ENCODE data around the gene SDK1.
"Not testable (repeated sequence)": the region's sequence is repeated elsewhere in the genome, so short reads cannot be mapped to it uniquely, and the experiment has no call there.

The SDK1 gene

GRCh38 chr7:3695602-3696001 is 394.6 kb downstream of the SDK1 start:
- DNase-seq (ENCODE audit: low read depth), result no peak
- H3K4me3 ChIP-seq (ENCODE audit: low read depth, low read length), result no peak overlapping the region
- TF ChIP-seq, protein P1, sequence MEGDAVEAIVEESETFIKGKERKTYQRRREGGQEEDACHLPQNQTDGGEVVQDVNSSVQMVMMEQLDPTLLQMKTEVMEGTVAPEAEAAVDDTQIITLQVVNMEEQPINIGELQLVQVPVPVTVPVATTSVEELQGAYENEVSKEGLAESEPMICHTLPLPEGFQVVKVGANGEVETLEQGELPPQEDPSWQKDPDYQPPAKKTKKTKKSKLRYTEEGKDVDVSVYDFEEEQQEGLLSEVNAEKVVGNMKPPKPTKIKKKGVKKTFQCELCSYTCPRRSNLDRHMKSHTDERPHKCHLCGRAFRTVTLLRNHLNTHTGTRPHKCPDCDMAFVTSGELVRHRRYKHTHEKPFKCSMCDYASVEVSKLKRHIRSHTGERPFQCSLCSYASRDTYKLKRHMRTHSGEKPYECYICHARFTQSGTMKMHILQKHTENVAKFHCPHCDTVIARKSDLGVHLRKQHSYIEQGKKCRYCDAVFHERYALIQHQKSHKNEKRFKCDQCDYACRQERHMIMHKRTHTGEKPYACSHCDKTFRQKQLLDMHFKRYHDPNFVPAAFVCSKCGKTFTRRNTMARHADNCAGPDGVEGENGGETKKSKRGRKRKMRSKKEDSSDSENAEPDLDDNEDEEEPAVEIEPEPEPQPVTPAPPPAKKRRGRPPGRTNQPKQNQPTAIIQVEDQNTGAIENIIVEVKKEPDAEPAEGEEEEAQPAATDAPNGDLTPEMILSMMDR (IDR thresholded peaks at IDR 0.05; ENCODE audit: low read depth, low read length), result no peak
- TF ChIP-seq MYC (IDR thresholded peaks at IDR 0.05; ENCODE audit: low read depth, low read length) (no peak), POLR2A (IDR thresholded peaks at IDR 0.05; ENCODE audit: extremely low read depth, insufficient read length) (no peak)
- TF ChIP-seq, protein P2, sequence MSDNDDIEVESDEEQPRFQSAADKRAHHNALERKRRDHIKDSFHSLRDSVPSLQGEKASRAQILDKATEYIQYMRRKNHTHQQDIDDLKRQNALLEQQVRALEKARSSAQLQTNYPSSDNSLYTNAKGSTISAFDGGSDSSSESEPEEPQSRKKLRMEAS (IDR thresholded peaks at IDR 0.05; ENCODE audit: low read depth, low read length), result no peak

- TF ChIP-seq POLR2A (IDR thresholded peaks at IDR 0.05; ENCODE audit: extremely low read depth, insufficient read length) (no peak), MYC (IDR thresholded peaks at IDR 0.05; ENCODE audit: low read depth, low read length) (no peak)
- TF ChIP-seq, protein P2 (IDR thresholded peaks at IDR 0.05; ENCODE audit: low read depth, low read length), result no peak
- TF ChIP-seq, protein P1 (IDR thresholded peaks at IDR 0.05; ENCODE audit: low read depth, low read length), result no peak
- no peak overlapping the region for H3K4me3 ChIP-seq (ENCODE audit: low read depth, low read length)
- DNase-seq (ENCODE audit: low read depth), result no peak
Measured at GRCh38 chr7:3696113-3696512, 395.1 kb downstream of the SDK1 start.

GRCh38 chr7:3697472-3697871 is 396.4 kb downstream of the SDK1 start:
- no peak for DNase-seq (ENCODE audit: low read depth)
- no peak overlapping the region for H3K4me3 ChIP-seq (ENCODE audit: low read depth, low read length)
- TF ChIP-seq POLR2A (IDR thresholded peaks at IDR 0.05; ENCODE audit: extremely low read depth, insufficient read length) (no peak), MYC (IDR thresholded peaks at IDR 0.05; ENCODE audit: low read depth, low read length) (no peak)
- TF ChIP-seq, protein P2 (IDR thresholded peaks at IDR 0.05; ENCODE audit: low read depth, low read length), result no peak
- TF ChIP-seq, protein P1 (IDR thresholded peaks at IDR 0.05; ENCODE audit: low read depth, low read length), result no peak

DNA sequence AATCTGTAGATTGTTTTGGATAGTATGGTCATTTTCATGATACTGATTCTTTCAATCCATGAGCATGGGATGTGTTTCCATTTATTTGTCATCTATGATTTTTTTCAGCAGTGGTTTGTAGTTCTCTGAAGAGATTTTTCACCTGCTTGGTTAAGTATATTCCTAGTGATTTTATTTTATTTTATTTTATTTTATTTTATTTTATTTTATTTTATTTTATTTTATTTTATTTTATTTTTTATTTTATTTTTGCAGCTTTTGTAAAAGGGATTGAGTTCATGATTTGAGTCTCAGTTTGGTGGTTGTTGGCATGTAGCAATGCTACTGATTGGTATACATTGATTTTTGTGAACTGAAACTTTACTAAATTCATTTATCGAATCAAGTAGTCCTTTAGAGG is 404.2 kb downstream of the SDK1 start:
- no peak for TF ChIP-seq POLR2A (IDR thresholded peaks at IDR 0.05; ENCODE audit: extremely low read depth, insufficient read length)
- TF ChIP-seq MYC (IDR thresholded peaks at IDR 0.05; ENCODE audit: low read depth, low read length), result no peak
- no peak overlapping the region for H3K4me3 ChIP-seq (ENCODE audit: low read depth, low read length)
- DNase-seq (ENCODE audit: low read depth), result no peak

- DNase-seq (ENCODE audit: low read depth), result not testable (repeated sequence)
Measured at GRCh38 chr7:3706091-3706490, 405.0 kb downstream of the SDK1 start.

DNA sequence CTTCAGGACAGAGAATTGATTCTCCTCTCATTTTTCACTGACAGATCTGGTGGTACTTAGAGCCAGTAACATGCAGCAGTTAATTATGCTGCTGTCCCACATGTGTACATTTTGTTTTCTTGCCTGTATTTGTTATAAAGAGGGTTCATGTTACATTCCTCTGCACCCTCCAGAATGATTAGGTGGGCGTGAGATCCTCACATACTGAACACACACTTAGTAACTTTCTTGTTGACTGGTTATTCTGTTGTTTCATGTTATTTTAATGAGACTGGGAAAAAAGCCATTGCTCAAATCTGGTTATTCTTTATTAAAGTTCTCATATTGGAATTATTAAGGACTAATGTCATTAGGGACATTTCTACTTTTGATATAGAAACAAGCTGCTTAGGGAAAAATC is 409.1 kb downstream of the SDK1 start:
- no peak overlapping the region for H3K4me3 ChIP-seq (ENCODE audit: low read depth, low read length)
- DNase-seq (ENCODE audit: low read depth), result no peak
- TF ChIP-seq, protein P2 (IDR thresholded peaks at IDR 0.05; ENCODE audit: low read depth, low read length), result no peak
- TF ChIP-seq, protein P1 (IDR thresholded peaks at IDR 0.05; ENCODE audit: low read depth, low read length), result no peak
- TF ChIP-seq POLR2A (IDR thresholded peaks at IDR 0.05; ENCODE audit: extremely low read depth, insufficient read length), result no peak
- no peak for TF ChIP-seq MYC (IDR thresholded peaks at IDR 0.05; ENCODE audit: low read depth, low read length)

More at GRCh38 chr7:3706091-3706490, 405.0 kb downstream of the SDK1 start:
- H3K4me3 ChIP-seq (ENCODE audit: low read depth, low read length), result not testable (repeated sequence)

- TF ChIP-seq MYC (IDR thresholded peaks at IDR 0.05; ENCODE audit: low read depth, low read length) (no peak), POLR2A (IDR thresholded peaks at IDR 0.05; ENCODE audit: extremely low read depth, insufficient read length) (no peak)
- TF ChIP-seq, protein P2 (IDR thresholded peaks at IDR 0.05; ENCODE audit: low read depth, low read length), result no peak
- TF ChIP-seq, protein P1 (IDR thresholded peaks at IDR 0.05; ENCODE audit: low read depth, low read length), result no peak
- H3K4me3 ChIP-seq (ENCODE audit: low read depth, low read length), result no peak overlapping the region
- DNase-seq (ENCODE audit: low read depth), result no peak
Measured at GRCh38 chr7:3710531-3710930, 409.5 kb downstream of the SDK1 start.

Data from NB4 (cell line).